Activated CD8-positive, alpha-beta memory T cell treated with anti-CD3 and anti-CD28 coated beads for 48 hours (primary cell): Measurements from ENCODE around the gene GALNT13.

ENCODE experiments used
- DNase-seq, 3 experiments: peaks; one replicate each; pipeline ENCODE4 v3.0.0-alpha.2; 2020; ENCODE audit warnings: low read depth in 2 of 3, low spot score in 2 of 3

Gene GALNT13

GRCh38 chr2:153944800-153945199 is 73.1 kb downstream of the GALNT13 start:
- no peak for DNase-seq

- no peak for DNase-seq
These were observed 74.3 kb downstream of the GALNT13 start for GRCh38 chr2:153946036-153946435.

DNA sequence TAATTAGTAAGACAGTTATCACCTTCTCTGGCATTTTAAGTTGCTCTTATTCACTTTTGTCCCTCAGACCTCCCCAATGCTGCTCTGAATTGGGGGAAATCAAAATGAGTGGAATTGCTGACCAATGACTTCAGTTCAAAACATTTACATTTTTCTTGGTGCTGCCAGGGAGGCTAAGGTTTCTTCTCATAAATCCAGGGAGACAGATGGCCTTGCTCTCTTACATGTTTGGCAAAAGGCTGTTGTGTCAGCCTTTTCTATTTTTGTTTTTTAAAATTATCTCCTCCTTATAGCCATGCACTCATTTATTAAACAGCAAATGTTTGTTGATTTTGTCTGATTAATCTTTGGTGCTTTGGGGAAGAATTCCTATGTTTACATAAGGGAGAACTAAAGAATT is 82.0 kb downstream of the GALNT13 start:
- DNase-seq = no peak

DNA sequence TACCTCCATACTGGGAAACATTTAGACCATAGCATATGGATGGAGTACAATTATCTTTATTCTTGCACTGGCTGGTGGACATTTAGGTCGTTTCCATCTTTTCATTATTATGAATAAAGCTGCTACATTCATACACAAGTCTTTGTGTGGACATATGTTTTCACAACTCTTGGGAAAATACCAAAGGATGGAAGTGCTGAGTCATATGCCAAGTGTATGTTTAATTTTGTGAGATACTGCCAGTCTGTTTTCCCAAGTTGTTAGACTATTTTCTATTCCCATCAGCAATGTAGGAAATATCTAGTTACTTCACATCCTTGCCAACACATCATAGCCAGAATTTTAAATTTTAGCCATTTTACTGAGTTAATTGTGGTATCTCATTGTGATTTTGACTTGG is 91.5 kb downstream of the GALNT13 start:
- no peak for DNase-seq

DNA sequence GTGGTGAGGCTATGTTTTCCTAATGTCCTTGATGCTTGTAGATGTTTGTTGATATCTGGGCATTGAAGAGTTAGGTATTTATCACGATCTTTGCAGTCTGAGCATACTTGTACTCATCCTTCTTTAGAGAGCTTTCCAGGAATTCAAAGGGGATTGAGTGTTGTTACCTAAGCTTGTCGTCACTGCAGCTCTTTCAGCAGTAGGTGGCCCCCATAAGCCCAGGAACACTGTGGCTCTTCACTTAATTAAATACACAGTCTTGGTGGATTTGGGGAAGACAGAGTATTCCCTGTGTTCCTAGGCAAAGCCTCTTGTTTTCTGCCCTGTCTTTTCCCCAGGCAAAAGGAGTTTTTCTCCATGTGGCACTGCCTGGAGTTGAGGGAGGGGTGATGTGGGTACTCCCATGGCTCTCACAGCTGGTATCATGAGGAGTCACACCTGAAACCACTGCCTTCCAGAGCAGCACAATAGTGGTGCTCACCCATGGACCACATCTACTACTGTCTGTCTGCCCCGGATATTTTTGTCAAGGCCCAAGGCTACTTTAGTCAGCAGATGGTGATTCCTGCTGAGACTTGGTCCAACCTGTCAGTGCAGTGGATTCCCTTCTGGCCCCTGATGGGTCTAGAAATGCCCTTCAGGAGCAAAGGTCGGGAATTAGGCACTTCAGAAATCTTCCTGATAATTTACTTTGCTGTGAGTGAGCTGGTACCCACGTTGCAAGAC is 95.7 kb downstream of the GALNT13 start:
- no peak for DNase-seq

- no peak for DNase-seq
These were observed 99.5 kb downstream of the GALNT13 start for GRCh38 chr2:153971250-153971649.

GRCh38 chr2:153971855-153972254 is 100.1 kb downstream of the GALNT13 start:
- DNase-seq = no peak

- DNase-seq = no peak
These were observed 100.7 kb downstream of the GALNT13 start for GRCh38 chr2:153972412-153972811.

DNA sequence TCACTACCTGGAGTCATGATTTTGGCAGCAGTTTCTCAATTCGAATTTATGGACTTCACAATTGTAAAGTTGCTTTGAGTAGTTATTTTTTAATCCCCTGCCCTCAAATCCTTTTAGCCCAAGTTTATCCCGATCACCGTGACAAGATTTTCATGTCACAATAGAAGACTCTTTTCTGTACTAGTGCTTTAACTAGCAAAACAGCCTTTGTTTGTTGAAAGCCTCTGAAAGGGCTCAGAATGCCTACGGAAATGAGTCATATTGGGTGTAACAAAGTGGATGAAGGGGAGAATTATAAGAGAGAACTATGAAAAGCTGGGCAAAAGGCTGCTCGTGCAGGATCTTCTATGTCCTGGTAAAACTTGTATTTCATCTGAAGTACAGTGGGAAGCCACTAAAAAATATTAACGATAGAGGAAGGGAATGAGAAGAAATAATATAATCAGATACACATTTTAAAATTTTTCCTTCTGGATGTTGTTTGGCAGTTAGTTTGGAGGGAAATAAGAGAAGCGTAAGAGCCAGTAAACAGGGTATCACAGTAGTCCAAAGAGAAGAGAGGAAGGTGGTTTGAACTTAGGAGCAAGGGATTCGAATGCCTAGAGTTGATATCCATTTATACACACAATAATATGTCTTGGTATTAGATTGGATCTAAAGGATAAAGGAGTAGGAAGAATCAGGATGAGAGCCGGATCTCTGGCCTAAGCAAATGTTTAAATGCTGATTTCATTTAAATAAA is 114.9 kb downstream of the GALNT13 start:
- no peak for DNase-seq

GRCh38 chr2:153990771-153991170 is 119.0 kb downstream of the GALNT13 start:
- DNase-seq = no peak

- DNase-seq = no peak
These were observed 141.8 kb downstream of the GALNT13 start for GRCh38 chr2:154013514-154013913.

- DNase-seq = no peak
These were observed 143.5 kb downstream of the GALNT13 start for GRCh38 chr2:154015233-154015632.

- no peak for DNase-seq
These were observed 157.8 kb downstream of the GALNT13 start for GRCh38 chr2:154029504-154029903.

DNA sequence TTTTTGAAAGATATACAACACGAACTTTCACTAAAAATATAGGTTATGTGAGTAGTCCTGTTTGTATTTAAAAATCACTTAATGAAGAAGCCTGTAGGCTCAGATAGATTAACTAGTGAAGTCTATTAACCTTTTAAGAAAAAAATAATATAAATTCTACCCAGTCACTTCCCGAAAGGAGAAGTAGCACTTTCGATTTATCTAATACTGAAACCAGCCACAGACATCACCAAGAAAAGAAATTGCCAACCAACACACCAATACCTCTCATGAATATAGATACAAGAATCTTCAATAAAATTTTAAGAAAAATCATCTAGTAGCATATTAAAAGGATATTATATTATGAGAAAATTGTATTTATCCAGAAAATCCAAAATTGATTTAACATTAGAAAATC is 160.5 kb downstream of the GALNT13 start:
- DNase-seq = no peak

DNA sequence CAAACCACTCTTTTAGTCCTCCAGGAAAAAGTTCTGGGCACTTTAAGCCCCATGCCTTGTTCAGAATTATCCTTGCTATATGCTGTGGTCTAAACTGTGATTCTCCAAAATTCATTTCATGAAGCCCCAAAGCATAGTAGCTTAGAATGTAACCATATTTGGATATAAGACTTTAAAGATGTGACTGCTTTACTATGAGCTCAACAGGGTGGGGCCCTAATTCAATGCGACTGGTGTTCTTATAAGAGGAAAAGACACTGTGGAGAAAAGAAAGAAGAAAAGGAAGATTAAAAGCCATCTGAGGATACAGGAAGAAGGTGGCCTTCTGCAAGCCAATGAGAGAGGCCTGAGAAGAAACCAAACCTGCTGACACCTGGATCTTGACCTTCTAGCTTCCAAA is 174.8 kb downstream of the GALNT13 start:
- no peak for DNase-seq

- DNase-seq = no peak
These were observed 177.2 kb downstream of the GALNT13 start for GRCh38 chr2:154048905-154049304.

GRCh38 chr2:154049561-154049960 is 177.8 kb downstream of the GALNT13 start:
- DNase-seq = no peak

DNA sequence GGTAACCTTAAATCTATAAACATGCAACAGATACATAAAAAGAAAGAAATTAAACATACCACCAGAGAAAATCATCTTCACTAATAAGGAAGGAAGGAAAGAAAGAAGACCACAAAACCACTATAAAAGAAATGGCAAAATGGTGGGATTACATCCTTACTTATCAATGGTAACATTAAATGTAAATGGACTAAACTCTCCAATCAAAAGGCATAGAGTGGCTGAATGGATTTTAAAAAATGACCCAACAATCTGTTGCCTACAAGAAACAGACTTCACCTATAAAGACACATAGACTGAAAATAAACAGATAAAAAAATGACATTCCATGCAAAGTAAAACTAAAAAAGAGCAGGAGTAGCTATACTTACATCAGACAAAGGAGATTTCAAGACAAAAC is 195.4 kb downstream of the GALNT13 start:
- DNase-seq = no peak

DNA sequence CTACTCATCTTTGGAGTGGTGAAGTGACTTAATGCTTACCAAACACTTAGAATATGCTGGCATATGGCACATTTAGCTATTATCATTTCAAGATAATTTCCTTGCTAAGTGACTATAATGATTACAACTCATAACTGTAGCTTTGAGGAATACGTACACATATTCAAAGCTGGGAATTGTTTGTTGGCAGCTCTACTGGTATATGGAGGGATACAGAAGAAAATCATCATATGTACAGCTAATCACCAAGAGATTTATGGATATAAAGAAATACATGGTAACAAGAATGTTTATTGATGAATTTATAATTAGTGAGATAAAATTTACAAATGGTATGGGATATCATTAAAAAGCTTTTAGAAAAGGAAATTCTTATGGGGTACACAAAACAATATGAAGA is 207.2 kb downstream of the GALNT13 start:
- no peak for DNase-seq

- no peak for DNase-seq
These were observed 220.8 kb downstream of the GALNT13 start for GRCh38 chr2:154092571-154092970.

DNA sequence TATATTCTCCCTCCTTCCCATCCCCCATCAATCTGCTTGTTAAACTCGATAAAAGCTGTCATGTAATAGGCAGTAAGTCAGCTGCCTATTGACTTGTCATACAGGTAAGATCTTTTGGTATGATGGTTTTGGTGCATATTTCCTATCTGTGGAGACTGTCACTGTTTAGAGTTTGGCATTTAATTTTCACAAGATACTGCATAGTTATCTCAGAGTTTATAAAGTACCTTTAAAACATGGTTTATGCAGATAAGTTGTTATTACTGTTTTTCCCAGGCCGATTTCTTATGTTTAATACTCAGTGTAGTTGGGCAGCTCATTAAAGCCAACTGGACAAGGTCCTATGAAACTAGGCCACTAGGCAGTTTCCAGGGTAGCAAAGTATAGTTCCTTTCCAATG is 222.1 kb downstream of the GALNT13 start:
- DNase-seq = no peak

- DNase-seq = no peak
These were observed 226.2 kb downstream of the GALNT13 start for GRCh38 chr2:154097833-154098398.
